HG02678 (cell line): ENCODE measurements around the gene SERPINI2.
"Not testable (repeated sequence)": the region's sequence is repeated elsewhere in the genome, so short reads cannot be mapped to it uniquely, and the experiment has no call there.

ENCODE experiments used
- ATAC-seq: cut with Tn5 transposase; IDR thresholded peaks from one replicate; pipeline ENCODE4 v1.9.1; 2021; ENCODE audit warnings: mild to moderate bottlenecking, moderate library complexity; ENCODE audit not compliant: unreplicated experiment

The SERPINI2 gene

DNA sequence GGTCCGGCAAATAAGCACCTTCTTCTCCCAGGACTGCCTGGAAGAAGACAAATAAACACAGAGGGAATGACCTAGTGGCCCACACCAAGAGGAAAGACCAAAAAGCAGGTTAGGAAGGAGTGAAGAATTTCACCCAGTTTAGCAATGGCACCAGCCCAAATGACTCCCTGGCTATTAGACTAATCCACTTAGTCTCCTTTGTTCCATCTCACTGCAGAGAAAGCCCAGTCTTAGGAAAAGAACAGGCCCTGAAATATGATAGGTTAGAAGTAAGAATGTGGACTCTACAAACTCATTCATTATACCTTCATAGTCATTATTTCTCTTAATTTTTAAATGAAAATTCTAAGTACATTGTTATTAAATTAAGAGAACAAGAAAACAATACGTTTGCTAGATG lies 23.2 kb downstream of the SERPINI2 start:
- ATAC-seq: no peak

- ATAC-seq: no peak
Measured at GRCh38 chr3:167450195-167450594, 23.6 kb downstream of the SERPINI2 start.

GRCh38 chr3:167445491-167445890 lies 28.4 kb downstream of the SERPINI2 start:
- ATAC-seq: no peak

DNA sequence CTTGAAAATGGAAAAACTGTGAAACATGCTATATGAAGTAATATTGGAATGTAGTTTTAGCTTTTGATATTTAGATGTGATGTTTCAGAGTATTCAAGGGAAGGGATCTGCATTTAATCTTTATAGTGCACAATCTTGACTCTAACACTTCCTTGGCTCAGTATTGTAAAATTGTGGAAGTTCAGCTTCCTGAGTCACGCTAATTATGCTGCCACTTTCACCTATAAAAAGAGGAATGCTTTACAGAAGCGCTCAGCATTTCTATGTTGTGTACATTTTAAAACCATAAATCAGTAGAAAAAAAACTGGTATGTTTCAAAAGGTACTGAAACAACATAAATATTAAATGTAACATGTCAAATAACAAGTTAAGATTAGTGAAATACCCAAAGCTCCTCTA lies 32.6 kb downstream of the SERPINI2 start:
- ATAC-seq: no peak

- ATAC-seq: no peak
Measured at GRCh38 chr3:167437428-167438139, 36.3 kb downstream of the SERPINI2 start.

GRCh38 chr3:167426962-167427361 lies 46.9 kb downstream of the SERPINI2 start:
- not testable (repeated sequence) for ATAC-seq

- not testable (repeated sequence) for ATAC-seq
Measured at GRCh38 chr3:167422396-167422795, 51.4 kb downstream of the SERPINI2 start.

GRCh38 chr3:167409611-167410010 lies 64.2 kb downstream of the SERPINI2 start:
- ATAC-seq: no peak

DNA sequence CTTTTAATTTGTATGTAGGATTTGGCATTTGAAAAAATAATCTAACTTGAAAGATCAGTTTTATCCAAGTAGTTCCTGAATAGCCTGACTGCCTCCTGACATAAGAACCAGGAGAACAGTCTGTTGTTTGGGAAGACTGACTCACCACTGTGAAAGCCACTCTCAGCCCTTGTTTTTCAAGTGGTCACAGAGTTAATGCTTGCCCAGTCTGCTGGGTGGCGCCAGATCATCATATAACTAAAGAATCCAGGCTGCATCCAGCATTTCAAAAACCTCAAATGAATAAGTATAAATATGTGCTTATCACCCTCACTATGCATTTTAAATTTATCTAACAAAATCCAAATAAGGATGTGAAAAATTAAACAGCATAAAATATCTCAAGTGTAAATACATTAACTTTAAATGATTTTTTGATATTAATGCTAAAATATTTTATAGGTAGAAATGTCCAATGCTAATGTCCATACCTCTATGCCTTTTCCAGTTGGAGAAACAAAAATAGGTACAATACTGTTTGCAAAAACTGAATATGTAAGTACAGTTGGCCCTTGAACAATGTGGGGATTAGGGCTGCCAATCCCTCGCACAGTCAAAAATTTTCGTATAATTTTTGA lies 66.9 kb downstream of the SERPINI2 start:
- ATAC-seq: no peak

DNA sequence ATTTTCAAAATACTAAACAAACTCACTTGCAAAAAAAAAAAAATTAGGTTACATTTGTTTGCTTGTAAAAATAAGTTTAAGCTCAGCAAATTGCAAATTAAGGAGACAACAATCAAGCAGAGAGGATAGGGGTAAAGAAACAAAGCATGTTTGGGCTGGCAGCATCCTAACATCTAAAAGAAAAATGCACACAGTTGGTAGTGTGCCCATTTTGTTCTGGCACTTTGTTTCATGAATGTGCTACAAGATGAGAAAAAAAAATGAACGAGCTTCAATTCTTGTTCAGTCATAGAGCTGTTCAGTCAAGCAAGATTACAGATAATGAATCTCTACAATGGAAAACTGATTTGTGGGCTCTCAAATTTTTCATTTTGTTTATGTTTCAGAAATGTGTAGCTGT lies 76.0 kb downstream of the SERPINI2 start:
- ATAC-seq: no peak

GRCh38 chr3:167396075-167396474 lies 77.8 kb downstream of the SERPINI2 start:
- no peak for ATAC-seq

GRCh38 chr3:167394003-167394402 lies 79.8 kb downstream of the SERPINI2 start:
- no peak for ATAC-seq
